Upper lobe of left lung (tissue), 6 donors: ENCODE data around the gene ANK3. TPM values are rescaled to one million over a fixed set of nuclear protein-coding genes. Genes with fewer than 3 reads are reported as not detected.

Experiments used
- ATAC-seq, 2 donors: fragments of 200-7000 bp; cut with Tn5 transposase; one replicate each; pipeline ENCODE4 v1.9.1; 2022; ENCODE audit warnings: mild to moderate bottlenecking in 2 of 2, moderate library complexity in 2 of 2; ENCODE audit not compliant: low FRiP score in 2 of 2
- DNase-seq, 2 donors: peaks; one replicate each; pipeline ENCODE4 v3.0.0-alpha.2; 2019 to 2020
- H3K27ac ChIP-seq, 4 donors: fragments of 200-600 bp; sonication (generic); one replicate each; pipeline ENCODE4 v1.5.1; 2016 to 2019
- H3K27me3 ChIP-seq, 4 donors: fragments of 200-600 bp; sonication (generic); one replicate each; pipeline ENCODE4 v1.5.1; 2017 to 2019
- H3K36me3 ChIP-seq, 4 donors: fragments of 200-600 bp; sonication (generic); one replicate each; pipeline ENCODE4 v1.5.1; 2016 to 2019
- H3K4me1 ChIP-seq, 4 donors: fragments of 200-600 bp; sonication (generic); one replicate each; pipeline ENCODE4 v1.5.1; 2018 to 2019
- H3K4me3 ChIP-seq, 4 donors: fragments of 200-600 bp; sonication (generic); one replicate each; pipeline ENCODE4 v1.5.1; 2017 to 2019; ENCODE audit warnings: mild to moderate bottlenecking in 2 of 4, moderate library complexity in 1 of 4
- H3K9me3 ChIP-seq, 4 donors: fragments of 200-600 bp; sonication (generic); one replicate each; pipeline ENCODE4 v1.5.1; 2018 to 2019
- CTCF ChIP-seq, 6 experiments: fragments of 450-650 bp in 4 of 6; fragments of 200-600 bp in 2 of 6; sonication (generic) in 2 of 6; IDR thresholded peaks; one replicate each; pipeline ENCODE4 v1.5.1; 2016 to 2019; ENCODE audit warnings: antibody characterized with exemption in 6 of 6
- EP300 ChIP-seq, 4 donors: sonication (generic); formaldehyde crosslinking; IDR thresholded peaks; one replicate each; pipeline ENCODE4 v1.5.1; 2017; ENCODE audit warnings: antibody characterized with exemption in 4 of 4, control low read depth in 2 of 4
- POLR2A ChIP-seq, 4 donors: fragments of 450-650 bp; IDR thresholded peaks; one replicate each; pipeline ENCODE4 v1.5.1; 2016 to 2017; ENCODE audit warnings: antibody characterized with exemption in 4 of 4, mild to moderate bottlenecking in 2 of 4
- POLR2AphosphoS5 ChIP-seq, 2 donors: sonication (generic); formaldehyde crosslinking; IDR thresholded peaks; one replicate each; pipeline ENCODE4 v1.5.1; 2017; ENCODE audit warnings: antibody characterized with exemption in 2 of 2
- WGBS, 2 donors: methylation state at CpG; one replicate each; pipeline ENCODE4 v1.1.5; 2017 to 2018; 5-methylcytosine and 5-hydroxymethylcytosine counted together
- total RNA-seq, 6 donors: library from RNA; depleted of rRNA in 4 of 6; stranded (reverse); fragments of >200 nt in 4 of 6; gene quantifications; one replicate each; pipeline versions ENCODE4 v1.1.0 to v1.2.1, GENCODE V29; 2016 to 2021
- donor health status: DM: no; HTN: no; CAD: no; lungs with moderate emphysema.
- donor health status: DM: no; HTN: yes; CAD: no; lungs with severe emphysema.

Gene ANK3
- total RNA-seq, 6 donors from 2014 or later, result 43.9 to 193 (median 98.5) TPM

GRCh38 chr10:60082744-60083344, 306.8 kb downstream of the ANK3 start:
- Histone ChIP-seq H3K4me1 (no peaks in the 10 kb centered on the region), H3K9me3 (no peaks in the 10 kb centered on the region), H3K27me3 (no peaks in the 10 kb centered on the region), H3K4me3 (peak overlapping the region in 2 of 4 donors; percentile 9 to 27), H3K27ac (no peak overlapping the region), H3K36me3 (peaks cover 0 to 4% (median 2%) of the 10 kb centered on the region in 4 donors)
- 54 to 70% methylated on average over 5 of the region's 5 CpGs for WGBS, 2 donors
- DNase-seq, result no peak
- no peak for ATAC-seq
- TF ChIP-seq POLR2AphosphoS5 (IDR thresholded peaks at IDR 0.05), result no peak
- no peak for TF ChIP-seq CTCF (IDR thresholded peaks at IDR 0.05)
- TF ChIP-seq POLR2A (IDR thresholded peaks at IDR 0.05), result no peak
- TF ChIP-seq EP300 (IDR thresholded peaks at IDR 0.05), result no peak

GRCh38 chr10:60082341-60082740, 307.3 kb downstream of the ANK3 start:
- no peaks in the 10 kb centered on the region for H3K27me3 ChIP-seq
- WGBS, 2 donors, result 71 to 72% methylated on average over 6 of the region's 6 CpGs
- H3K36me3 ChIP-seq, result peaks cover 0 to 4% (median 2%) of the 10 kb centered on the region in 4 donors
- no peak overlapping the region for H3K4me3 ChIP-seq
- no peaks in the 10 kb centered on the region for H3K4me1 ChIP-seq
- TF ChIP-seq CTCF (IDR thresholded peaks at IDR 0.05) (no peak), POLR2AphosphoS5 (IDR thresholded peaks at IDR 0.05) (no peak), EP300 (IDR thresholded peaks at IDR 0.05) (no peak), POLR2A (IDR thresholded peaks at IDR 0.05) (no peak)
- H3K27ac ChIP-seq, result no peak overlapping the region
- no peaks in the 10 kb centered on the region for H3K9me3 ChIP-seq
- ATAC-seq, result no peak
- no peak for DNase-seq

GRCh38 chr10:60073781-60074656, 315.7 kb downstream of the ANK3 start:
- H3K9me3 ChIP-seq, result no peaks in the 10 kb centered on the region
- DNase-seq, result no peak
- TF ChIP-seq POLR2A (IDR thresholded peaks at IDR 0.05), result no peak
- TF ChIP-seq EP300 (IDR thresholded peaks at IDR 0.05), result no peak
- TF ChIP-seq POLR2AphosphoS5 (IDR thresholded peaks at IDR 0.05), result no peak
- no peak for TF ChIP-seq CTCF (IDR thresholded peaks at IDR 0.05)
- ATAC-seq, result no peak
- WGBS, 2 donors, result 93% methylated on average over 11 of the region's 11 CpGs
- no peaks in the 10 kb centered on the region for H3K27me3 ChIP-seq
- no peak overlapping the region for H3K27ac ChIP-seq
- H3K4me3 ChIP-seq, result no peak overlapping the region
- H3K4me1 ChIP-seq, result peaks cover 0 to 5% (median 0%) of the 10 kb centered on the region in 4 donors
- H3K36me3 ChIP-seq, result peaks cover 0 to 2% (median 0%) of the 10 kb centered on the region in 4 donors

GRCh38 chr10:60073397-60073780, 316.3 kb downstream of the ANK3 start:
- 72 to 81% methylated on average over 4 of the region's 4 CpGs for WGBS, 2 donors
- peaks cover 0 to 2% (median 0%) of the 10 kb centered on the region in 4 donors for H3K36me3 ChIP-seq
- H3K4me1 ChIP-seq, result peaks cover 0 to 5% (median 0%) of the 10 kb centered on the region in 4 donors
- H3K27ac ChIP-seq, result no peak overlapping the region
- no peak for ATAC-seq
- TF ChIP-seq CTCF (IDR thresholded peaks at IDR 0.05) (no peak), EP300 (IDR thresholded peaks at IDR 0.05) (no peak)
- DNase-seq, result no peak
- H3K27me3 ChIP-seq, result no peaks in the 10 kb centered on the region
- no peaks in the 10 kb centered on the region for H3K9me3 ChIP-seq
- no peak overlapping the region for H3K4me3 ChIP-seq
